Measurements from ENCODE around the gene NEXN. TPM values are rescaled to one million over a fixed set of nuclear protein-coding genes. Genes with fewer than 3 reads are reported as not detected.

The NEXN gene
- total RNA-seq, 4 donors from 2014 or later = 0.76 to 34.1 (median 8.2) TPM

DNA sequence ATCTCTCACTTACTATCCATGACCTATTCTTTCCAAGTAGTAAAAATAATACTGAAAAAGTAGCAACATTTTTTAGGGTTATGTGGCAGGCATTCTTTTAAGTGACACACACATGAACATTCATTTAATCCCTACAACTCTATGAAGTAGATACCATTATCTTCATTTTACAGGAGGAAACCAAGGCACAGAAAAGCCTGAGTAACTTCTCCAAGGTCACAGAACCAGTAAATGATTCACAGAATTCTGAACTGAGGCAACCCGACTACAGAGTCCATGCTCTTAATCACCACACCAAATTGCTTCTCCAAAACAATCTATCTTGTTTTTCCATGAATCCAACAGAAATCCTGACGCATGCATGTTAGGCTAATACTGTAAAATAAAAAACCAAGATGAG, 73.0 kb downstream of the NEXN start:
- no peaks in the 10 kb centered on the region for H3K9me3 ChIP-seq
- H3K27ac ChIP-seq = no peak overlapping the region
- intact Hi-C loops (cut with DNase I) = no loop called here
- no peaks in the 10 kb centered on the region for H3K4me1 ChIP-seq
- H3K36me3 ChIP-seq = peaks cover 6 to 100% (median 50%) of the 10 kb centered on the region in 3 donors
- no peak for DNase-seq
- H3K4me3 ChIP-seq = no peak overlapping the region
- TF ChIP-seq CTCF (IDR thresholded peaks at IDR 0.05) (no peak), POLR2A (IDR thresholded peaks at IDR 0.05) (no peak)
- WGBS, 2 donors = 79 to 93% methylated on average over 2 of the region's 2 CpGs
- H3K27me3 ChIP-seq = no peaks in the 10 kb centered on the region

DNA sequence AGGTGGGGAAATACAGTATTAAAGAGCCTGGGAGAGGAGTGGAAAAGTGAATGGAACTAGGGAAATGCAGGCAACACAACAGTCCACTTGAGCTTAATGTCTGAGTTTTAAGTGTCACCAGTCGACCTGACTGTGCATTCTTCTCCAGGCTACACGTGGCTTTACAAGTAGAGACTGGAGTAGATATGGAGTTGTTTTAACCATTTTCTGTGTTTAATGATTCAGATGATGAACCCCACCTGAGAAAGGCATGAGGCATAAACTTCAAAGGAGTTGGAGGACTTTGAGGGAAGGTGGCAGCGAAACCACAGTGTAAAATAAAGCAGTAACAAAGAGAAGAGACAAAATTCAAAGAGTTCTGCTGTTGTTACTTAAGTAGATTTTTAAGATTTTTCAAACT, 77.9 kb downstream of the NEXN start:
- intact Hi-C loops (cut with DNase I) = no loop called here
- WGBS, 2 donors = 74 to 84% methylated on average over 3 of the region's 3 CpGs
- Histone ChIP-seq H3K4me3 (no peak overlapping the region), H3K4me1 (peaks cover 0 to 31% (median 0%) of the 10 kb centered on the region in 3 donors), H3K27me3 (no peaks in the 10 kb centered on the region), H3K36me3 (peaks cover 4 to 95% (median 26%) of the 10 kb centered on the region in 3 donors), H3K27ac (no peak overlapping the region), H3K9me3 (no peaks in the 10 kb centered on the region)
- TF ChIP-seq CTCF (IDR thresholded peaks at IDR 0.05) (no peak), POLR2A (IDR thresholded peaks at IDR 0.05) (no peak)
- DNase-seq = no peak

DNA sequence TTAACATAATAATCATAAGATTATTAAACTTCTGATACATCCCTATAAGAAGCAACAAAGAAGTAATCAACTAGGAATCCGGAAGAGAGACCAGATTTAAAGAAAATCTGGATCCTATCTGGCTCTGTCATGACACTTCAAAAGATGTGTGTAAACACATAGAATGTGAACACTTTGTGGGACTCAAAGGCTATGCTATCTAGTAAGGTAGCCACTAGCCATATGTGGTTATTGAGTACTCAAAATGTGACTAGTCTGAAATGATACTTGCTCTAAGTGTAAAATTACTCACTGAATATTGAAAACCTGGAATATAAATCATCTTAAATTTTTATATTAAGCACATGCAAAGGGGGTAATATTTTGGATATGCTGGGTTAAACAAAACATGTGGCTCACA, 81.8 kb downstream of the NEXN start:
- no peak overlapping the region for H3K27ac ChIP-seq
- no peak overlapping the region for H3K4me3 ChIP-seq
- H3K27me3 ChIP-seq = no peaks in the 10 kb centered on the region
- intact Hi-C loops (cut with DNase I) = loop anchor here (10.0 kb wide), 1 partner anchor 145 kb away; no protein-coding TSS in a partner anchor
- H3K4me1 ChIP-seq = peaks cover 0 to 68% (median 6%) of the 10 kb centered on the region in 3 donors
- H3K36me3 ChIP-seq = peaks cover 4 to 71% (median 8%) of the 10 kb centered on the region in 3 donors
- WGBS, 2 donors = 54 to 60% methylated on average over 1 of the region's 1 CpG
- H3K9me3 ChIP-seq = no peaks in the 10 kb centered on the region
- DNase-seq = no peak
- no peak for TF ChIP-seq POLR2A (IDR thresholded peaks at IDR 0.05)
- no peak for TF ChIP-seq CTCF (IDR thresholded peaks at IDR 0.05)

DNA sequence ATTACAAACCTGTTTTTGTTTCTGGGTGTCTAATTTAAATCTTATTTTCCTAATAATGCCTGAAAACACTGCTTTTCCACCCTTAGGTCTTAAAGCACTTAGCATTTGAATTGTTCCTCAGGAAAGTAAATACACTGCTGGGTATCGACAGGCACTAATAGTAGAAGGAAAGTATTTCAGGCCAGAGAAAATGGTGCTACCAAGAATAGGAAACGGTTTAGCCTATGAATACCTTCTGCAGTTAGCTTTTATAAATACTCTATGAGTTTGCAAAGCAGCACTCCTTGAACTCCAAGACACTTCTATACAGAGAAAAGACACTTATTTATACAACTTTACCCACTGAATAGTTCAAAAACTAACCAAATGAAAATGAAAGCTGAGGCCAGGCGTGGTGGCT, 83.7 kb downstream of the NEXN start:
- no peak for TF ChIP-seq CTCF (IDR thresholded peaks at IDR 0.05)
- TF ChIP-seq POLR2A (IDR thresholded peaks at IDR 0.05) = no peak
- Histone ChIP-seq H3K36me3 (peaks cover 0 to 52% (median 4%) of the 10 kb centered on the region in 3 donors), H3K4me1 (peaks cover 9 to 87% (median 21%) of the 10 kb centered on the region in 3 donors), H3K4me3 (no peak overlapping the region), H3K9me3 (no peaks in the 10 kb centered on the region), H3K27ac (no peak overlapping the region), H3K27me3 (no peaks in the 10 kb centered on the region)
- 71 to 74% methylated on average over 3 of the region's 3 CpGs for WGBS, 2 donors
- intact Hi-C loops (cut with DNase I) = loop anchor here (10.0 kb wide), 1 partner anchor 143 kb away; no protein-coding TSS in a partner anchor
- DNase-seq = no peak

- peaks cover 11 to 81% (median 25%) of the 10 kb centered on the region in 3 donors for H3K4me1 ChIP-seq
- no peak for DNase-seq
- WGBS, 2 donors = 9 to 12% methylated on average over 4 of the region's 4 CpGs
- H3K9me3 ChIP-seq = no peaks in the 10 kb centered on the region
- no peak for TF ChIP-seq POLR2A (IDR thresholded peaks at IDR 0.05)
- no peak for TF ChIP-seq CTCF (IDR thresholded peaks at IDR 0.05)
- H3K36me3 ChIP-seq = peaks cover 0 to 23% (median 0%) of the 10 kb centered on the region in 3 donors
- peak overlapping the region in 2 of 4 donors; percentile 24 to 99 for H3K27ac ChIP-seq
- intact Hi-C loops (cut with DNase I) = loop anchor here (10.0 kb wide), 1 partner anchor 139 kb away; no protein-coding TSS in a partner anchor
- peak overlapping the region in 2 of 4 donors; percentile 62 to 86 for H3K4me3 ChIP-seq
- H3K27me3 ChIP-seq = no peaks in the 10 kb centered on the region
Observed at GRCh38 chr1:77975386-77975785, 87.0 kb downstream of the NEXN start.
